ENCODE measurements around the gene DAB1.
A peak's percentile ranks its signal among the peaks of the same experiment; 100 is the strongest.

DAB1 gene

GRCh38 chr1:57443004-57443403 lies 19.1 kb upstream of the DAB1 start:
- Histone ChIP-seq H3K27me3 (ENCODE audit: control insufficient read depth, insufficient read depth, low read length) (no peaks in the 10 kb centered on the region), H3K4me3 (ENCODE audit: low read depth, low read length) (no peak overlapping the region), H3K9ac (ENCODE audit: low read depth, low read length) (no peak overlapping the region), H3K4me1 (ENCODE audit: control insufficient read depth, insufficient read depth, low read length) (no peaks in the 10 kb centered on the region), H3K9me3 (ENCODE audit: control insufficient read depth, insufficient read depth, low read length) (no peaks in the 10 kb centered on the region), H3K36me3 (ENCODE audit: control insufficient read depth, insufficient read depth, low read length) (no peaks in the 10 kb centered on the region)

- H3K36me3 ChIP-seq (ENCODE audit: control insufficient read depth, insufficient read depth, low read length): no peaks in the 10 kb centered on the region
- no peaks in the 10 kb centered on the region for H3K9me3 ChIP-seq (ENCODE audit: control insufficient read depth, insufficient read depth, low read length)
- no peaks in the 10 kb centered on the region for H3K27me3 ChIP-seq (ENCODE audit: control insufficient read depth, insufficient read depth, low read length)
- no peaks in the 10 kb centered on the region for H3K4me1 ChIP-seq (ENCODE audit: control insufficient read depth, insufficient read depth, low read length)
- no peak overlapping the region for H3K4me3 ChIP-seq (ENCODE audit: low read depth, low read length)
- H3K9ac ChIP-seq (ENCODE audit: low read depth, low read length): no peak overlapping the region
These were observed 16.2 kb upstream of the DAB1 start for GRCh38 chr1:57440096-57440495.

GRCh38 chr1:57431400-57431799 lies 7.5 kb upstream of the DAB1 start:
- Histone ChIP-seq H3K9me3 (ENCODE audit: control insufficient read depth, insufficient read depth, low read length) (no peaks in the 10 kb centered on the region), H3K4me1 (ENCODE audit: control insufficient read depth, insufficient read depth, low read length) (no peaks in the 10 kb centered on the region), H3K36me3 (ENCODE audit: control insufficient read depth, insufficient read depth, low read length) (no peaks in the 10 kb centered on the region), H3K9ac (ENCODE audit: low read depth, low read length) (no peak overlapping the region), H3K4me3 (ENCODE audit: low read depth, low read length) (no peak overlapping the region), H3K27me3 (ENCODE audit: control insufficient read depth, insufficient read depth, low read length) (peaks cover under 1% of the 10 kb centered on the region)

GRCh38 chr1:57424231-57425027 lies 569 bp upstream of the DAB1 start:
- H3K27me3 ChIP-seq (ENCODE audit: control insufficient read depth, insufficient read depth, low read length): peaks cover 37% of the 10 kb centered on the region
- H3K9me3 ChIP-seq (ENCODE audit: control insufficient read depth, insufficient read depth, low read length): no peaks in the 10 kb centered on the region
- H3K36me3 ChIP-seq (ENCODE audit: control insufficient read depth, insufficient read depth, low read length): no peaks in the 10 kb centered on the region
- H3K4me1 ChIP-seq (ENCODE audit: control insufficient read depth, insufficient read depth, low read length): peaks cover 6% of the 10 kb centered on the region
- H3K9ac ChIP-seq (ENCODE audit: low read depth, low read length): peak overlapping the region; percentile 9
- peak overlapping the region; percentile 71 for H3K4me3 ChIP-seq (ENCODE audit: low read depth, low read length)

- peaks cover 37% of the 10 kb centered on the region for H3K27me3 ChIP-seq (ENCODE audit: control insufficient read depth, insufficient read depth, low read length)
- no peaks in the 10 kb centered on the region for H3K9me3 ChIP-seq (ENCODE audit: control insufficient read depth, insufficient read depth, low read length)
- H3K4me1 ChIP-seq (ENCODE audit: control insufficient read depth, insufficient read depth, low read length): peaks cover 6% of the 10 kb centered on the region
- H3K4me3 ChIP-seq (ENCODE audit: low read depth, low read length): peak overlapping the region; percentile 66
- no peaks in the 10 kb centered on the region for H3K36me3 ChIP-seq (ENCODE audit: control insufficient read depth, insufficient read depth, low read length)
- peak overlapping the region; percentile 50 for H3K9ac ChIP-seq (ENCODE audit: low read depth, low read length)
These were observed 665 bp downstream of the DAB1 start for GRCh38 chr1:57423135-57423655.

GRCh38 chr1:57422271-57423134 lies 1.4 kb downstream of the DAB1 start:
- no peaks in the 10 kb centered on the region for H3K9me3 ChIP-seq (ENCODE audit: control insufficient read depth, insufficient read depth, low read length)
- H3K27me3 ChIP-seq (ENCODE audit: control insufficient read depth, insufficient read depth, low read length): peaks cover 37% of the 10 kb centered on the region
- H3K4me3 ChIP-seq (ENCODE audit: low read depth, low read length): peak overlapping the region; percentile 66
- no peaks in the 10 kb centered on the region for H3K36me3 ChIP-seq (ENCODE audit: control insufficient read depth, insufficient read depth, low read length)
- H3K4me1 ChIP-seq (ENCODE audit: control insufficient read depth, insufficient read depth, low read length): peaks cover 6% of the 10 kb centered on the region
- H3K9ac ChIP-seq (ENCODE audit: low read depth, low read length): no peak overlapping the region

- H3K9ac ChIP-seq (ENCODE audit: low read depth, low read length): no peak overlapping the region
- H3K9me3 ChIP-seq (ENCODE audit: control insufficient read depth, insufficient read depth, low read length): no peaks in the 10 kb centered on the region
- H3K36me3 ChIP-seq (ENCODE audit: control insufficient read depth, insufficient read depth, low read length): no peaks in the 10 kb centered on the region
- peaks cover 37% of the 10 kb centered on the region for H3K27me3 ChIP-seq (ENCODE audit: control insufficient read depth, insufficient read depth, low read length)
- peak overlapping the region; percentile 66 for H3K4me3 ChIP-seq (ENCODE audit: low read depth, low read length)
- H3K4me1 ChIP-seq (ENCODE audit: control insufficient read depth, insufficient read depth, low read length): peaks cover 6% of the 10 kb centered on the region
These were observed 2.1 kb downstream of the DAB1 start for GRCh38 chr1:57421806-57422205.

- peaks cover 34% of the 10 kb centered on the region for H3K27me3 ChIP-seq (ENCODE audit: control insufficient read depth, insufficient read depth, low read length)
- peak overlapping the region; percentile 43 for H3K4me3 ChIP-seq (ENCODE audit: low read depth, low read length)
- H3K36me3 ChIP-seq (ENCODE audit: control insufficient read depth, insufficient read depth, low read length): no peaks in the 10 kb centered on the region
- no peak overlapping the region for H3K9ac ChIP-seq (ENCODE audit: low read depth, low read length)
- H3K9me3 ChIP-seq (ENCODE audit: control insufficient read depth, insufficient read depth, low read length): no peaks in the 10 kb centered on the region
- peaks cover 6% of the 10 kb centered on the region for H3K4me1 ChIP-seq (ENCODE audit: control insufficient read depth, insufficient read depth, low read length)
These were observed 2.7 kb downstream of the DAB1 start for GRCh38 chr1:57420981-57421785.

- no peak overlapping the region for H3K4me3 ChIP-seq (ENCODE audit: low read depth, low read length)
- peaks cover 2% of the 10 kb centered on the region for H3K4me1 ChIP-seq (ENCODE audit: control insufficient read depth, insufficient read depth, low read length)
- H3K9ac ChIP-seq (ENCODE audit: low read depth, low read length): no peak overlapping the region
- peaks cover 18% of the 10 kb centered on the region for H3K27me3 ChIP-seq (ENCODE audit: control insufficient read depth, insufficient read depth, low read length)
- H3K9me3 ChIP-seq (ENCODE audit: control insufficient read depth, insufficient read depth, low read length): no peaks in the 10 kb centered on the region
- no peaks in the 10 kb centered on the region for H3K36me3 ChIP-seq (ENCODE audit: control insufficient read depth, insufficient read depth, low read length)
These were observed 4.9 kb downstream of the DAB1 start for GRCh38 chr1:57418971-57419370.

- Histone ChIP-seq H3K9ac (ENCODE audit: low read depth, low read length) (no peak overlapping the region), H3K4me1 (ENCODE audit: control insufficient read depth, insufficient read depth, low read length) (peaks cover 4% of the 10 kb centered on the region), H3K36me3 (ENCODE audit: control insufficient read depth, insufficient read depth, low read length) (no peaks in the 10 kb centered on the region), H3K27me3 (ENCODE audit: control insufficient read depth, insufficient read depth, low read length) (no peaks in the 10 kb centered on the region), H3K9me3 (ENCODE audit: control insufficient read depth, insufficient read depth, low read length) (no peaks in the 10 kb centered on the region), H3K4me3 (ENCODE audit: low read depth, low read length) (no peak overlapping the region)
These were observed 12.6 kb downstream of the DAB1 start for GRCh38 chr1:57411262-57411661.

GRCh38 chr1:57410508-57410907 lies 13.4 kb downstream of the DAB1 start:
- Histone ChIP-seq H3K4me3 (ENCODE audit: low read depth, low read length) (no peak overlapping the region), H3K4me1 (ENCODE audit: control insufficient read depth, insufficient read depth, low read length) (peaks cover 4% of the 10 kb centered on the region), H3K27me3 (ENCODE audit: control insufficient read depth, insufficient read depth, low read length) (no peaks in the 10 kb centered on the region), H3K36me3 (ENCODE audit: control insufficient read depth, insufficient read depth, low read length) (no peaks in the 10 kb centered on the region), H3K9me3 (ENCODE audit: control insufficient read depth, insufficient read depth, low read length) (no peaks in the 10 kb centered on the region), H3K9ac (ENCODE audit: low read depth, low read length) (no peak overlapping the region)
